GM12891 (cell line): ENCODE measurements around the gene CHD1L.

Experiments
- POLR2A ChIP-seq: IDR thresholded peaks from 2 replicates; pipeline ENCODE4 v1.6.1; 2011; ENCODE audit warnings: low read depth, low read length, control low read depth
- POLR2AphosphoS5 ChIP-seq: IDR thresholded peaks from 2 replicates; pipeline ENCODE4 v1.6.1; 2011; ENCODE audit warnings: low read depth, low read length, control low read depth
- SPI1 ChIP-seq: IDR thresholded peaks from 2 replicates; pipeline ENCODE4 v1.6.1; 2011; ENCODE audit warnings: low read depth, low read length, control low read depth
- TAF1 ChIP-seq: IDR thresholded peaks from 2 replicates; pipeline ENCODE4 v1.6.1; 2011; ENCODE audit warnings: low read depth, low read length, control low read depth

DNA sequence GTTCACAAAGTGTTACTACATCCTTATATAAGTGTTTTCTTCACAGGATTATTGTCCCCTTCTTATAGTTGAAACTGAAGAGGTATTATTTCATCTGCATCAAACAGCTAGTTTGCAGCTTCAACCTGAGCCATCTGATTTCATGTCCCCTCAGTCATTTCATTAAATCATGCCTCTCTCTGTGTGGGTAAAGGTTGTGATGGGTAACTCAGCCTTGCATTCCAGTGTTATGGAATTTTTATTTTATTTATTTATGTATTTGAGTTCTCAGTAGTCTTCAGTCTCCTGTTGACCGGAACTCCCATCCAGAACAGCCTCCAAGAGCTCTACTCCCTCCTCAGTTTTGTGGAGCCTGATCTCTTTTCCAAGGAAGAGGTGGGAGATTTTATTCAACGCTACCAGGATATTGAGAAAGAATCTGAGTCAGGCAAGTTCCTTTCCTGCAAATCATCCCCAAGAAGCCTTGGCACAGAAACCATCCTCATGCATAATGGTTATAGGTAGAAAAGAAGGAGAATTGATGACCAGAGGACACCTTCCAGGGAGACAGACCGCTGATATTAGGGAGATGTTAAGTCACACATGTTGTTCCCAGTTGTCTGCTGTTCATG is 21.8 kb downstream of the CHD1L start:
- no peak for TF ChIP-seq POLR2AphosphoS5
- TF ChIP-seq POLR2A = no peak
- no peak for TF ChIP-seq TAF1
- no peak for TF ChIP-seq SPI1
